ENCODE measurements around the gene TMEM255B. TPM values are rescaled to one million over a fixed set of nuclear protein-coding genes. Genes with fewer than 3 reads are reported as not detected.

Gene TMEM255B
- total RNA-seq, 2 experiments from 2014 or later: 1.7 to 1.8 TPM

DNA sequence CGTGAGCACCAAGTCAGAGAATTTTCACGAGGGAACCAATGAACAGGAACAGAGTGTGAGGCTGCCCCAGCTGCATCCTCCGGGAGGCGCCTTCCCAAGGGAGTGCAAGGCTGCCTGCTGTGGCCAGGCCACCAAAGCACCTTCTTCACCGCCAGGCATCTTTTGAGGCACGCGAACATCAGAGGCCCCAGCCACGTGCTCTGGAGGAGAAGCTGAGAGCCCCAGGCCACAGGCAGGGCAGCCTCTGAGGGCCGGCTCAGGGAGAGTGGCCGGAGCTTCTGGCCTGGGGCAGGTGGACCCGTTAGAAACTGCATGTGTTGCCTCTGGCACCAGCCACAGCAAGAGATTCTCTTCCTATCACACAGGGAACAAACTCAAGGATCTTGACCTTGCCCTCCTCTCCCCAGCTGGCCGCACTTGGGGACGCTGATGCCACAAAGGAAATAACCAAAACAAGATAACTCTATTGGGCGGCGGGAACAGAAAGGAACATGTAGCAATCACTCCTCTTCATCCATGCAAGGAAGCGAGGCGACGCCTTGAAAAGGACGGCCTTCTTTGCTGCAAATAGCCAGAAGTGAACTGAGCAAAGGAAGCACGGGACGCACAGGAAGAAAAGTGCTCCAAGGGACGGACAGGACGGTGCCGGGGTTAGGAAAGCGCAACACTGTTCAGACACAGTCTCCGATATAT is 85.0 kb downstream of the TMEM255B start:
- Mint-ChIP-seq H3K4me3 (no peak overlapping the region), H3K36me3 (ENCODE audit: low read depth) (no peaks in the 10 kb centered on the region), H3K9me3 (peaks cover 4% of the 10 kb centered on the region), H3K4me1 (ENCODE audit: low read depth) (peaks cover 37% of the 10 kb centered on the region), H3K27me3 (no peaks in the 10 kb centered on the region), H3K27ac (no peak overlapping the region)
- CTCF ChIA-PET: no interaction called here
- POLR2A ChIA-PET: no interaction called here
- TF ChIP-seq, protein P1, sequence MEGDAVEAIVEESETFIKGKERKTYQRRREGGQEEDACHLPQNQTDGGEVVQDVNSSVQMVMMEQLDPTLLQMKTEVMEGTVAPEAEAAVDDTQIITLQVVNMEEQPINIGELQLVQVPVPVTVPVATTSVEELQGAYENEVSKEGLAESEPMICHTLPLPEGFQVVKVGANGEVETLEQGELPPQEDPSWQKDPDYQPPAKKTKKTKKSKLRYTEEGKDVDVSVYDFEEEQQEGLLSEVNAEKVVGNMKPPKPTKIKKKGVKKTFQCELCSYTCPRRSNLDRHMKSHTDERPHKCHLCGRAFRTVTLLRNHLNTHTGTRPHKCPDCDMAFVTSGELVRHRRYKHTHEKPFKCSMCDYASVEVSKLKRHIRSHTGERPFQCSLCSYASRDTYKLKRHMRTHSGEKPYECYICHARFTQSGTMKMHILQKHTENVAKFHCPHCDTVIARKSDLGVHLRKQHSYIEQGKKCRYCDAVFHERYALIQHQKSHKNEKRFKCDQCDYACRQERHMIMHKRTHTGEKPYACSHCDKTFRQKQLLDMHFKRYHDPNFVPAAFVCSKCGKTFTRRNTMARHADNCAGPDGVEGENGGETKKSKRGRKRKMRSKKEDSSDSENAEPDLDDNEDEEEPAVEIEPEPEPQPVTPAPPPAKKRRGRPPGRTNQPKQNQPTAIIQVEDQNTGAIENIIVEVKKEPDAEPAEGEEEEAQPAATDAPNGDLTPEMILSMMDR (IDR thresholded peaks at IDR 0.05): no peak
- no peak for DNase-seq
- ATAC-seq: no peak
- intact Hi-C loops (cut with micrococcal nuclease): no loop called here

DNA sequence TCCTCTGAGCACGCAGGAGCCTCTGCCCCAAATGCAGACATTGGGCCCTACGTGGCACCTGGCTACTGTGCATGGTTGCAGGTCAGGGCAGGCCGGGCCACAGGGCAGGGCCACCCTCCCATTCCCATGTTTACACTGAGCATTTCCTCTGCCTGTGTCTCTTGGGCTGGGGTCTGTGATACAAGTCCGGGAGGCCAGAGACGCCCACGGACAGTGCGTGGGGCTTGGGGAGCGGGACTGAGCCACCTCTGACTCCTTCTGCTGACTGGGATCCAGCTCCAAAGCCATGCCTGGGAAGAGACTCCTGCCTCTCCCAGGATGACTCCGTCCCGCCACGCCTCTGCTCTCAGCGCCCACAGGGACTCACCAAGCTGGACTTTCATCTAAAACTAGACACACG is 86.0 kb downstream of the TMEM255B start:
- Mint-ChIP-seq H3K4me1 (ENCODE audit: low read depth) (peaks cover 37% of the 10 kb centered on the region), H3K9me3 (peaks cover 4% of the 10 kb centered on the region), H3K27ac (no peak overlapping the region), H3K27me3 (no peaks in the 10 kb centered on the region), H3K36me3 (ENCODE audit: low read depth) (no peaks in the 10 kb centered on the region), H3K4me3 (no peak overlapping the region)
- CTCF ChIA-PET: interaction anchor here (1.1 kb wide), 1 partner anchor 10 kb away, joined by 3 read pairs; no protein-coding TSS in a partner anchor
- DNase-seq (no peak), ATAC-seq (no peak)
- TF ChIP-seq, protein P1 (IDR thresholded peaks at IDR 0.05): no peak
- intact Hi-C loops (cut with micrococcal nuclease): no loop called here
- POLR2A ChIA-PET: no interaction called here

DNA sequence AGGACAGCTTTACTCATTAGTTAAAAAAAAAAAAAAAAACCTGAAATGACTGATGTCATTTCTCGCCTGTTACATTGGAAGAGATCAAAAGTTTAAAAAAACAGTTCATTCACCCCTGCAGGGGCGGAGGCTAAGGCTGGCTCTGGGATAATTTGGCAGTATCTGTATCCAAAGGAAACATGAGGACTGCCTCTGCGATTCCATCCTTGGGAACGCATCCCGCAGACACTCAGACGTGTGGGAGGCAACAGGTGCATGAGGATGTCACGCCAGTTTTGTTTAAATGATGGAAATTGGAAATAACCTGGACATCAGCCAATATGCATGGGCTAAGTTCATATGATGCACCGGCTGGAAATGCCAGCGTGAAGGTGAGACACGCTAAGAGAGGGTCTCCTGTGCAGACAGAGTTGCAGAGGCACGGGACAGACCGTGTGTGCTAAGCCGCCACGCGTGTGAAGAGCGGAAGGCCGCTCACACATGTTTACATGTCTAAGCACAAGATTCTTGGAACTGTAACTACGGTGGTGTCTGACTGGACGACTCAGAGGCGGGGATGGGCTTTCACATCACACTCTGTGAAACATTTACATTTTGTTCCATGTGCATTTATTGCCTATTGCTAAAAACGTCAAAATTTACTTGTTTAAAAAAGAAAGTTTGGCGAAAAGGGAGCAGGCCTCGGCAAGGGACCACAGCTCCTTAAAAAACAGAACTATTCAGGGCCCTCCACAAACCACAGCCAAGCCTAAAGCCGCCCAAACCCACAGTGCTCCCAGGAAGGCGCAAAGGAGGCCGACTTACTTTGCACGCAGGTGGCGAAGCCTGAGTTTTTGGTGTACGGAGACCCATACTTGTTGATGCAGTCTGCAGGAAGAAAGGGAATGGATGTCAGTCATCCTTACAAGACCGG is 87.0 kb downstream of the TMEM255B start:
- Mint-ChIP-seq H3K36me3 (ENCODE audit: low read depth) (no peaks in the 10 kb centered on the region), H3K27me3 (no peaks in the 10 kb centered on the region), H3K27ac (no peak overlapping the region), H3K4me1 (ENCODE audit: low read depth) (peaks cover 37% of the 10 kb centered on the region), H3K4me3 (no peak overlapping the region), H3K9me3 (peaks cover 4% of the 10 kb centered on the region)
- intact Hi-C loops (cut with micrococcal nuclease): no loop called here
- ATAC-seq (peak; percentile 45), DNase-seq (peak; percentile 37)
- CTCF ChIA-PET: interaction anchor here (1.1 kb wide), 1 partner anchor 9 kb away, joined by 3 read pairs; no protein-coding TSS in a partner anchor
- TF ChIP-seq, protein P1 (IDR thresholded peaks at IDR 0.05): no peak
- POLR2A ChIA-PET: no interaction called here

DNA sequence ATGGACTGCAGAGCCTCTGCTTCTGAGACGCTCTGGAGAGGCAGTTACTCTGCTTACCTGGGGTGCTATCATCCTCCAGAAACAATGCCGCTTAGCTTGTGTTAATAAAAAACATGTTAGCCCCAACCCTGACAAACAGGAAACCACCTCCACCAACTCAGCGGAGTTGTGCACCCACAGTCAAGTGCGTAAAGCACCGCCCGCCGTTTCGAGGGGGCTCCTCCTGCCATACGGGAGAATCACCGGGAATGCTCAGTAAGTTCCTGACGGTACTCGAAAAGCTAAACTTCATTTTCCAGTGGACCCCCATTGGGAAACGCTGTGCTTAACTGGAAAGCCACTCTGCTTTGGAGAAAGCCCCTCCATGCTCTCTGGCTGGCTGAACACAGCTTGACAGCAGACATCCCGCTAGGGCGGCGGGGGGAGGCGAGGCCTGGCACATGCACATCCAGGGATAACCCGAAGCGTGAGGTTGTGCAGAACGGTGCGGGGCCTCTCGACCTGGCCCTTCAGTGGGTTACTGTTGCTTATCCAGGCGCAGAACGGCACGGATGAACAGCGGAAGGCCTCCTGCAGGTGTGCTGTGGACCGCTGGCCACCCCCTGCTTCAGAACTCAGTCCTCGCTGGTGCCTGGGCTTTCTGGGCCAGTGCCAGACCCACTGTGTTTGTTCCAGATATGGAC is 87.8 kb downstream of the TMEM255B start:
- ChIA-PET POLR2A (no interaction called here), CTCF (no interaction called here)
- ATAC-seq: peak; percentile 78
- Mint-ChIP-seq H3K9me3 (peaks cover 4% of the 10 kb centered on the region), H3K4me1 (ENCODE audit: low read depth) (peaks cover 34% of the 10 kb centered on the region), H3K4me3 (no peak overlapping the region), H3K27me3 (no peaks in the 10 kb centered on the region), H3K36me3 (ENCODE audit: low read depth) (no peaks in the 10 kb centered on the region), H3K27ac (no peak overlapping the region)
- DNase-seq: peak; percentile 43
- TF ChIP-seq, protein P1 (IDR thresholded peaks at IDR 0.05): no peak
- intact Hi-C loops (cut with micrococcal nuclease): no loop called here
